ENCODE data around the gene ITGA8.
"Not testable (repeated sequence)": the region's sequence is repeated elsewhere in the genome, so short reads cannot be mapped to it uniquely, and the experiment has no call there.

ITGA8 gene

DNA sequence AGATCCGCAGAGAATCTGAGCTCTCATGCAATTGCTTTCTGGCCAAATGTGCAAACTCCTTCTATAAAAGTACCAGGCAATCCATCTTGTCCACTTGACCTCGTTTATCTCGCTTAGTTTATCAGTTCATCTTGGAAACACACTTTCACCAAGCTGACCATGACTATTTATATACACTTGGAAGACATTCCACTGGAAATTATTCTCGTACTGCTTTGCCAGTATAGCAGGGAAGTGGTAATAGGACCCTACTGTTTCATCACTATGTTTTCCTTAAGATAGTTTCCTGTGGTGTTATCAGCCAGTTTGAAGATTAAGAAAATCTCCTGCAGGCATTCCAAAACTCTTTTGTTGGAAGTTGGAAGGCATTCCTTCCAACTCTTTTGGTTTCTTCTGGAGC, 233.3 kb downstream of the ITGA8 start:
- DNase-seq, result no peak

DNA sequence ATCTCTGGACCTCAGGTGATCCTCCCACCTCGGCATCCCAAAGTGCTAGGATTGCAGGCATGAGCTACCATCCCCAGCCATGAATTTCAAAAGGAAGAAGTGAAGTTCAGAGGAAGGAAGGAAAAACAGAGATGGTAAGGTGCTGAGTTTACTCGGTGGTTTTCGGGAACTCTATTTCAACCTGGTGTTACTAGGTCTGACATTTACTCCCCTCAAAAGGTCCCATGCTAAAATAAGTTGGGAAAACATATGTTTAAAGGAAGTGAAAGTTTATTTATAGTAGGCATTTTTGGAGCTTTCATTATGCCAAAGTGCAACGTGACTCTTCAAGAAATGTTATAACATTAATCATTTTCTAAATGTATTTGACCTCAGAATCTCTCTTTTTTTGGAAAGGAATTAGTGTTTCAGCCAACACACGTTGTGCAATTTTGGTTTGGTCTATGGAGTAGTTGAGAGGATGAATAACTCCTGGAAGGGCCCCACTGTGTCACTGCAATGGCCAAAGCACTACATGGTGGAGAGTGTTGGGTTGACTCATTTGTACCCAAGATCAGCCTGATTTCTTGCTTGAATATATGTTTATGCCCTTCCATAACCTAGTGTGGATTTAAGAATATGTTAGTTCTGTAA, 233.9 kb downstream of the ITGA8 start:
- no peak for DNase-seq

DNA sequence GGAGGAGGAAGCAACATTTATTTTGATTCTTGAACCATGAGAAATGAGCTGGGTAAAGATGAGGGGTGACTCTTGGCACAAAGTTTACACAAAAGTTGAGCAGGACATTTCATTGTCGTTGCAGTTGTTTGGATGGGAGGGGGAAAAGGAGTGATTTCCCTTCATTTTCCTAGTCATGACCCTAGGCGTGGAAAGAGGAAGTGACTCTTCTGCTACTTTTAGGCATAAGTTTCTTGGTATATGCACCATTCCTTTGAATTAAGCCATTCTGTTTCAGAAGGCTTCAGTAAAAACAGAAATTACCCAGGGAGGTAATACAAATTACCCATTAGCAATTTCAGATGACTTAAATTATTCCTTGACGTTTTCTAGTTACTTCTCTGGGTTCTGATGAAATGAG, 234.7 kb downstream of the ITGA8 start:
- DNase-seq, result no peak

DNA sequence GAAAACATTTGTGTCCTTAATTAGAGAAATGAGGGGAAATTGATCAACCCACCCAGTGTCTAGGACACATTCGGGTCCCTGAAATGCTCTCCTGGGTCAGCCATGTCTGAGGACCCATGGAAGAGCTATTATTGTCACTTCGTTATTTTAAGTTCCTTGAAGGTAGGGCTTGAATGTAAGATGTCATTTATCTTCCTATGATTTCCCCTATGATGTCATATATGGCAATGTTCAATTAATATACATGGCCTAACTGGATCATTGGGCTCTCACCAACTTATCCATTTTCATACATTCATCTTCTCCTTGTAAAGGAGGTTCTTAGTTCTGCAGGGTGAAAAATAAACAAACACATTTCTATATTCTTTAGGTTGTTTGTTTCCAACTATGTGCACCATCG, 235.6 kb downstream of the ITGA8 start:
- no peak for DNase-seq

- DNase-seq, result no peak
Observed at GRCh38 chr10:15483215-15484075, 236.3 kb downstream of the ITGA8 start.

DNA sequence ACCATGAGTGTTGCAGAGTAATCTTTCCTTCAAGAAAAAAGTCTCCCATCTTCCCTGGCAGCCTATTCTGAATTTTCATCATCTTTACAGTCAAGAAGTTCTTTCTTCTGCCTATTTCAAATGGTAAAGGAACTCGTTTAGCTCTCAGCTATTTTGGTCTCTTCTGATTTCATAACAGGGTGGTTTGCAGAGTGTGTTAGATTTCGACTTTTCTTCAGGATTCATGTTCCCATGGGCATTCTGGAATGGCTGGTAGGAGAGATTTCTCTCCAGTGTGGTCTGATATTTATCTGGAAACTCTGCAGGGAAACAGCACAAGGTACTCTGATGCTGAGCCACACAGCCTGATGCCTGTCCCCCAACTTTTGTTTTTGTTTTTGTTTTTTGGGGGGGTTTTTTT, 237.6 kb downstream of the ITGA8 start:
- DNase-seq, result no peak

DNA sequence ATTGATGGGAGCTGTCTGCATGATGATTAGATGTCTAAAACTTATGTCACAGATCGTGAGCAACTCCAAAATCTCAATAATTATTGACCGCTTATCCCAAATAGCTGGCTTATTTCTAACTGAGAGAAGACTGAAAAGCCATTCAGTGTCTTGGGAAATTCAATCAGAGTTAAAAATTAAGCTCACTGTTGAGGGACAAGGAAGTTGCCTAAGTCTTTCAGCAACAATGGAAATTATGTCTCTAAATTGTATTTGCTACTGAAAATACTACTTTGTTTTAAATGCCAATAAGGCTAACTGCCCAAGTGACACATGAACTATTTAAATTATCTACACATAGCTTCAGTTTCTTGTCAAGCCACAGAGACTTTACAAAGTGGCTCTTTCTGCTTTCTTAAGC, 240.8 kb downstream of the ITGA8 start:
- no peak for DNase-seq

GRCh38 chr10:15478429-15478828, 241.3 kb downstream of the ITGA8 start:
- no peak for DNase-seq

DNA sequence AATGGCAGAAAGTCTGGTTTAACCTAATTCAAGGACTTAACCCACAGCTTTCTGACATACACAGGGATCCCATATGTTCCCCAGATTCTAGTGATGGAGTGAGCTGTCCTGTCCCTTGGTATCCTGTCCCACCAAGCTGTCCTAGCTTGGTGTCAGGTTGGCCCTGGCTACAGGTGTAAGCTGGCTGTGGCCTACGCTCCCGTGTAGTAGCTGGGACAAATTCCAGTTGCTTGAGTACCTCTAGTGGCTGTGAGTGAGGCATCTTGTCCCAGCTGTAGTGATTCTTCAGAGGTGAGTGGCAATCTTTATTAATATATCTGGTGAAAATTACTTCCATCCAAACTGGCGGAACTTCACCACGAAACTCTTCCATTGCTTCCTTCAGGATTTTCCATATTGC, 243.4 kb downstream of the ITGA8 start:
- no peak for DNase-seq

GRCh38 chr10:15475439-15475838, 244.3 kb downstream of the ITGA8 start:
- not testable (repeated sequence) for DNase-seq

GRCh38 chr10:15474671-15475070, 245.1 kb downstream of the ITGA8 start:
- no peak for DNase-seq

GRCh38 chr10:15473396-15473767, 246.3 kb downstream of the ITGA8 start:
- no peak for DNase-seq

- peak in 1 of 5 experiments; percentile 16 for DNase-seq
Observed at GRCh38 chr10:15472431-15473395, 247.0 kb downstream of the ITGA8 start.

- DNase-seq, result no peak
Observed at GRCh38 chr10:15472008-15472407, 247.7 kb downstream of the ITGA8 start.

DNA sequence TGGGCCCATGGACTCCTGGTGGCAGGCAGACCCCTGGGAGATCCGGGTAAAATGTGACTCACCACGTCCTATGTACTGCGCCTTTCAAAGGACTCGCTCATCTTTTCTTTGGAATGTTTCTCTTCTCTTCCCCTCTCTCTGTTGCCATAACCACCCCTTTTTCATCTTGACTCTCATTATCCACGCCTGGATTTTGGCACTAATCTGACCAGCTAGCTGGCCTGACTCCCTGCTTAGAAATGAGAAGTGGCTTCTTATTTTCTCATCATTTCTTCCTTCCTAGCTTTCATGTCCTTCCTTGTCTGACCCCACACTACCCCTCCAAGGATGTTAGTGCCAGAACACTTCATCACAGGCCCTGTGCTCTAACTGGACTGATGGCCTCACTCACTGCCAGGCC, 250.6 kb downstream of the ITGA8 start:
- no peak for DNase-seq

- no peak for DNase-seq
Observed at GRCh38 chr10:15464381-15464780, 255.3 kb downstream of the ITGA8 start.
